GM21447 (cell line): ENCODE results near the gene TTC36.
"Not testable (repeated sequence)": the region's sequence is repeated elsewhere in the genome, so short reads cannot be mapped to it uniquely, and the experiment has no call there.

Source experiments
- ATAC-seq: cut with Tn5 transposase; IDR thresholded peaks from one replicate; pipeline ENCODE4 v1.9.1; 2021; ENCODE audit not compliant: unreplicated experiment

The TTC36 gene

GRCh38 chr11:118577995-118578394, 50.7 kb downstream of the TTC36 start:
- ATAC-seq: not testable (repeated sequence)
